ENCODE results near the gene EGLN3.

EGLN3 gene

GRCh38 chr14:33909380-33910084, 41.3 kb downstream of the EGLN3 start:
- DNase-seq = no peak

DNA sequence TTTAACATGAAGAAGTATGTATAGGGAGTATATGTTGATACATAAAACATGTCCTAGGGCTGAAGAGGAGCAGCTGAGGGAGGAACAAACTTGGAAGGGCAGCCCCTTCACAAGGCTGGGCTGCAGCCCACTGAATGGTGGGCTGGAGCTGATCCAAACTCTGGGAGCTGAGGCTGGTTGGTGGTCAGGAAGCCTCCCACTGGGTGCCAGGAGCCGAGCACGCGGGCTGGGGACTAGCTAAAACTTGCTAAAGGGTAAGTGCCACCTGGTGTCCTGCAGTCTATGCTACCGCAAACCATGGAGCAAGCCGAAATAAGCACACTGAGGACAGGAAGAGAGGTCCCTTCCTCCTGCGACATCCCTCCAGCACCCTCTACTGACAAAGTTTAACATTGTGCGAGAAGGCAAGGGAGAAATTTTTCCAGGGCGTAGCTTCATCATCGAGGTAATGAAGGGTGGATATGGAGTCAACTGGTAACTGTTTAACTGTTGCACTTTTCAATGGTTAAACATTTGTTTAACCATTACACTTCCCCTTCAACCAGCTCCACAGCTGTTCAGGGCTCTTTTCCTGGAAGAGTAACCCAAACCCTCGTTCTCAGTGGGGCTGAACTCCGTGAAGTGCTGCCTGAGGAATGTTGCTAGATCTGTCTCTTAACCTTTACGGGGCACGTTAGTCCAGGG, 42.2 kb downstream of the EGLN3 start:
- DNase-seq = no peak

DNA sequence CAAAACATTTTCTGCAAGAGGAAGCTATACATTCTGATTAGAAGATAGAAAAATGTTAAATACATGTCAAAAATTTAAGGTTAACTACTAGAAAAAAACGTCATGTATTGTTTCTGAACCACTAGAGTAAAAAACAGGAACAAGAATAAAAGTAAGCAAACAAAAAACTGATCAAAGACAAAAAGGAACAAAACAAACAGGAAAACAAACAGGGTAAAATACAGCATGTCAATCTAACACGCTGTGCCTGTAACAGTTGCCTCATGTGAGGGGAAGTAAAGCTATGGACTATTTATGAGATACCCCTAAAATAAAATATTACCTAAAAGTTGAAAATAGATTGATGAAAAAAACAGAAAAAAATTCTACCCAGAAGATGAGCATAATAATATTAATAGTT, 43.9 kb downstream of the EGLN3 start:
- no peak for DNase-seq

- no peak for DNase-seq
Observed at GRCh38 chr14:33904609-33905008, 46.3 kb downstream of the EGLN3 start.

DNA sequence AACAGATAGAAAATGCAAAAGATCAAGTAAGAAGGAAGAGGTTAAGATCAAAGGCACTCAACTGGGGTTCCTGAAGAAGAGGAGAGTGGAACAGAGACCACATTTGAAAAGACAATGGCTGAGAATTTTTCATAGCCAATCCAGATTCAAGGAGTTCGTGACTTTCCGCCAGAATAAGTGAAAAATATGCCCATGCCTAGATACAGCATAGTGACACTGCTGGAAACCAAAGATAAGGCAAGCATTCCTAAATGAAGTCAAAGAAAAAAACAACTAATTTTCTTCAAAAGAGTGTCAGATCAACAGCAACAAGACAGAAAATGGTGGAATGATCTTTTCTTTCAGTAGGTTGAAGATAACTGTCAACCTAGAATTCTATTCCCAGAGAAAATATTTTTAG, 47.5 kb downstream of the EGLN3 start:
- no peak for DNase-seq

DNA sequence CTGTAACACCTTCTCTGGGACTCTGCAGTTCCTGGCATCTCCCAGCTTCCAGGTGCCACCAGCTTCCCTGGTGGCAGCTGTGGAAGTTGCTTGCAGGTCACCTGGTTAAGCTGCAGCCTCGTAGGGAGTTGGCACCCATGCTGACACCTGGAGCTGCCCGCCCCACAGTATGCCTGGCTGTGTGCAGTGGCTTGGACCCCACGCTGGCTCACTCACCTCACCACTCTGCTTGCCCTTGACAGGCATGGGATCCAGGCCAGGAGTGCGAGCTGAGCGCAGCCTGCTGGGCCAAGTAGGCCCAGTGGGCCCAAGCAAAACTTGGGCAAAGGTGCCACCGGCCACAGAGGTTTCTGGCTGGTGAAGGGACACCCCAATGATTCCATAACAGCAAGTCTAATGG, 48.5 kb downstream of the EGLN3 start:
- no peak for DNase-seq

DNA sequence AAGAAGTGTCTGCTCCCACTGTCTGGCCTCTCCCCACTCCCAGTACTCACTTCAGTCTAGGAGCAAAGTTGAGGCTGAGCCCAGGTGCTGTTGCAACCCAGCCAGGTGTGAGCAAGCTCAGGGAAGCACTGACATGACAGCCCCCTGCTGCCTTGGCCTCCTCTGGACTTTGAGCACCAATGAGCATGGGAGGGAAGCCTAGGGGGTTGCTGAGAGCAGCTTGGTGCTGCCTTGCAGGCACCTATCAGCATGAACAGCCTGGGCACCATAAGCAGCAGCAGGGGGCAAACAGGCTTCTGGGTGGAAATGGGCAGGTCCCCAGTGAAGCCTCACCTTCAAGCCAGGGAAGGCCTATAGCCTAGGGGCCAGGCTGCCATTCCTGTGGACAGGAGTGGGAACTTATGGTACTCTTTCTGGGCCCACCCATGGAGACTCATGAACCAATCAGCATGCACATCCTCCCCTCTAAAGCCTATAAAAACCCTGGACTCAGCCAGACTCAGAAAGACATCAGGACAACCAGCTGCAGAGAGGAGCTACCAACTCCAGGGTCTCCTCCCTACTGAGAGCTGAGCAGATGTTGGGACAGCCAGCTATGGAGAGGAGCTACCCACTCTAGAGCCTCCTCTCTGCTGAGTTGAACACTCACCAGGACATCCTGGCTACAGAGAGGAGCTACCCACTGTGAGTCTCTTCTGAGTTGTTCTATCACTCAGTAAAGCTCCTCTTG, 49.3 kb downstream of the EGLN3 start:
- no peak for DNase-seq

DNA sequence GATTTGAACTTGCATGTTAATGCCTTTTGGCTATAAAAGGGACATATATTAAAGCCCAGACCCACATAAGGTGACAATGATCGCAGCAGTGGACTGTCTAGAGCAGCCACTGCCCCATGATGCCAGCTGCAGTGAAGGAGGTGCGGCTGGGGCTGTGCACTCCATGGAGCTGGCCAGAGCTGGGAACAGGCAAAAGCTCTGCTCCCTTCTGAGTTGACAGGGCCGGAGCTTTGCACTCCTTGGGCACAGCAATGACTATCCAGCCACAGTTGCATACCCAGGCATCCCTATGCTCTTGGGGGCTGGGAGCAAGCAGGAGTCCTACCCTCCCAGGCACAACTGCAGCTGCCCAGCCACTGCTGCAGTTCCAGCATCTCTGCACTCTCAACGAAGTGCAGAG, 50.2 kb downstream of the EGLN3 start:
- DNase-seq = no peak

DNA sequence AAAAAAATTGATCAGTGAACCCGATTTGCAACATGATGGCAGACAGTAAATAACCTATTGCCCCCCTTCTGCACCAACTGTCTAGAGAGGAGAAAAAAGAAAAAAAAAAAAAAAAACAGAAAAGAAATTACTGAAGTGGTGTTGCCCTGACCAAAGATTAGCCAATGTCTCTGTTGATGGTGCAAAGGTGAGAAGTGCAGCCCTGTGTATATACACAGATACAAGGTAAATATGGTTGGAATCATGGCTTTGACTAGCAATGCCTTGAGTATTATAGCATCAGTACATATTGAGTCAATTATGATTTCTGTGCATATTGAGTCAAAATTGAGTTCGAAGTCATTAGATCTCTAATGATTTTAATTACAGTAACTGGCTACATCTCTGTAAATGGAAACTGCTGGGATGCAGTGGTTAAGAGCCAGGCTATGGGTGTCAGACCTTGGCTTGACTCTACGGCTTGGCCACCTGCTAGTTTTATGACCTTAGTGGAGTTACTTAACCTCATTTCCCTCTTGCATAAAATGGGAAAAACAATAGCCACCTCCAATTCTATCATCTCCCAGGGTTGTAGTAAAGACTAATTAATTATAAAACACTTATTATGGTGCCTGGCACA, 51.0 kb downstream of the EGLN3 start:
- DNase-seq = no peak

- no peak for DNase-seq
Observed at GRCh38 chr14:33897878-33898535, 52.9 kb downstream of the EGLN3 start.

DNA sequence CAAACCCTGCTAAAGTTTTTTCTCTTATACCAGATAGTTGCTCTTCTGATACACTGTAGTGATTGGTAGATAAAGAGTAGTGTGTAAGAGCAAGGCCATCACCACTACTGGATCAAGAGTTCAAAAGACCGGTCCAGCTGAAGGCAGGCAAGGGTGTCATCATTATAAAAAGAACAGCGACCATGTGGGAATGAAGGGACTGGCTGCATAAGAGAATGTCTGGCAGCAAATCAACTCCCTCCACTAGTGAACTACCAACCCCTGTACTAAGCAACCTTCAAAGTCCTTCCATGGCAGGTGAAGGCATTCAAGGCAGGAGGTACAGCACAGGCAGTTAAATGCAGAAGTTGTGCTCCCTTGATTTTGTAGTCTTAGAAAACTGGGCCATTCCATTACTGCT, 53.5 kb downstream of the EGLN3 start:
- DNase-seq = no peak

DNA sequence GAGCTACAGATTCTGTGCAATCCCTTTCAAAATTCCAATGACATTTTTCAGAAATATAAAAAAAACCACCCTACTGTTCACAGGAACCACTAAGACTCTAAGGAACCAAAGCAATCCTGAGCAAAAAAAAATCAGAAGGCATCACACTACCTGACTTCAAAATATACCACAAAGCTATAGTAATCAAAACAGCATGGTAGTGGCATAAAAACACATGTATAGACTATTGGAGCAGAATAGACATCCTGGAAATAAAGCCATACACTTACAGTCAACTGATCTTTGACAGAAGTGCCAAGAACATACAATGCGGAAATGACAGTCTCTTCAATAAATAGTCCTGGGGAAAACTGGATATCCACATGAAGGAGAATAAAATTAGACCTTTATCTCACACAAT, 56.5 kb downstream of the EGLN3 start:
- no peak for DNase-seq

- DNase-seq = no peak
Observed at GRCh38 chr14:33891700-33892099, 59.2 kb downstream of the EGLN3 start.

- no peak for DNase-seq
Observed at GRCh38 chr14:33884916-33885315, 66.0 kb downstream of the EGLN3 start.

DNA sequence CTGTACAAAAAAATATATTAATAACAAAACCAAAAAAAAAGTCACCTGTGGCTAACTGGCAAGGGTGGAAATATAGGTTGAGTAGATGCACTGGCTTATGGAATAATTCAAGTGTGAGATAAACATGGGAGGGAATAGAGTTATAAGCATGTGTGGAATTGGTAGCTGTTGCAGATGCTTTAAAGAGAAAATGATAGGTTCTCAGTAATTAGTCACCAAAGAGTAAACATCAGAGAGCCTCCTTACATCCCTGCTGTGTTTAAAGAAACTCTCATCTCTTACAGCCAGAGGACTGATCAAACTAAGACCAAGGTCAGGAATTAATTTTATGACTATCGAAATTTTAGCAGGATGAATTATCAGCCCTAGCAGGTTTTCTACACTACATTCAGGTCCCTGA, 70.5 kb downstream of the EGLN3 start:
- no peak for DNase-seq

DNA sequence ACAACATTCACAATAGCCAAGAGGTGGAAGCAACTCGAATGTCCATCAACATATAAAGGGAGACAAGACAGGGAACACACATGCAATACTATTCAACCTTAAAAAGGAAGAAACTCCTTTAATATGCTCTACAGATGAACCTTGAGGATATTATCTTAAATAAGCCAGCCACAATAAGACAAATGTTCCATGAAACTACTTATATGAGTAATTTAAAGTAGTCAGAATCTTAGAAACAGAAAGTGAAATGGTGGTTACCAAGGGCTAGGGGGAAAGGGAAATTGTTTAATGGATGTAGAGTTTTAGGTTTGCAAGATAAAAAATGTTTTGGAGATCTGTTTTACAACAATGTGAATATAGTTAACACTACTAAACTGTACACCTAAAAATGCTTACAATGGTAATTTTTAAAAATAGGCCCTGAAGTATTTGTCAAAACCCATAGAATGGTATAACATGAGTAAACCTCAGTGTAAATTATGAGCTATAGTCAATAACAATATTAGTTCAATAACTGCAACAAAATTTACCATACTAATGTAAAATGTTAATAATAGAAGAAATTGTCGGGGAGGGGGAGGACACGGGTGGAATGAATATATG, 71.1 kb downstream of the EGLN3 start:
- DNase-seq = no peak

DNA sequence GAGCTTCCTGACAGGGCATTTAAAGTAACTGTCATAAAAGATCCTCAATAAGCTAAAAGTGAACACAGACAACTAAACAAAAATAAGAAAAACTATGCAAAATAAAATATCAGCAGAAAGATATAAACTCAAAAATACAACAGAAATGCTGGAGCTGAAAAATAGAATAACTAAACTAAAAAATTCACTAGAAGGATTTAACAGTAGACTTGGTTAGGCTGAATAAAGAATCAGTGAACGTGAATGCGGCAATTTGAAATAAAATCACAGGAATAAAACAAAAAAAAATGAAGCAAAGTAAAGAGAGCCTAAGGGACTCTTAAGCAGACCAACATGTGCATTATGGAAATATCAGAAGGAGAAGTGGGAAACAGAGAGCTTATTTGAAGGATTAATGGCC, 74.6 kb downstream of the EGLN3 start:
- DNase-seq = no peak
